ENCODE data around the gene PITPNC1.
"Not testable (repeated sequence)": the region's sequence is repeated elsewhere in the genome, so short reads cannot be mapped to it uniquely, and the experiment has no call there.

Gene PITPNC1

GRCh38 chr17:67467500-67468455, 90.7 kb downstream of the PITPNC1 start:
- peak; percentile 85 for DNase-seq

GRCh38 chr17:67469208-67469980, 92.3 kb downstream of the PITPNC1 start:
- no peak for DNase-seq

GRCh38 chr17:67470163-67470562, 93.1 kb downstream of the PITPNC1 start:
- DNase-seq: no peak

- DNase-seq: no peak
These were observed 94.0 kb downstream of the PITPNC1 start for GRCh38 chr17:67471118-67471517.

- not testable (repeated sequence) for DNase-seq
These were observed 95.5 kb downstream of the PITPNC1 start for GRCh38 chr17:67472606-67473005.

GRCh38 chr17:67474081-67474661, 97.1 kb downstream of the PITPNC1 start:
- no peak for DNase-seq

- peak; percentile 32 for DNase-seq
These were observed 98.3 kb downstream of the PITPNC1 start for GRCh38 chr17:67475161-67475937.

GRCh38 chr17:67476787-67477335, 99.8 kb downstream of the PITPNC1 start:
- no peak for DNase-seq

- DNase-seq: no peak
These were observed 100.6 kb downstream of the PITPNC1 start for GRCh38 chr17:67477687-67478086.

- DNase-seq: no peak
These were observed 101.4 kb downstream of the PITPNC1 start for GRCh38 chr17:67478401-67479041.

- no peak for DNase-seq
These were observed 102.1 kb downstream of the PITPNC1 start for GRCh38 chr17:67479148-67479547.

GRCh38 chr17:67480959-67481358, 103.9 kb downstream of the PITPNC1 start:
- DNase-seq: not testable (repeated sequence)

GRCh38 chr17:67481808-67482207, 104.7 kb downstream of the PITPNC1 start:
- no peak for DNase-seq

GRCh38 chr17:67482764-67483163, 105.7 kb downstream of the PITPNC1 start:
- no peak for DNase-seq

- DNase-seq: no peak
These were observed 107.2 kb downstream of the PITPNC1 start for GRCh38 chr17:67484261-67484660.

- DNase-seq: no peak
These were observed 108.6 kb downstream of the PITPNC1 start for GRCh38 chr17:67485666-67486065.

- no peak for DNase-seq
These were observed 110.4 kb downstream of the PITPNC1 start for GRCh38 chr17:67487506-67487905.

- no peak for DNase-seq
These were observed 111.1 kb downstream of the PITPNC1 start for GRCh38 chr17:67488161-67488560.

- no peak for DNase-seq
These were observed 111.7 kb downstream of the PITPNC1 start for GRCh38 chr17:67488768-67489167.

GRCh38 chr17:67489273-67489672, 112.2 kb downstream of the PITPNC1 start:
- DNase-seq: no peak

GRCh38 chr17:67490471-67490870, 113.4 kb downstream of the PITPNC1 start:
- DNase-seq: no peak

Data from NCI-H524 treated with DMSO at 0.1 percent for 48 hours (cell line).